NOMO-1 treated with DMSO at 0.1 percent for 48 hours (cell line): ENCODE measurements around the gene OR51A4.
"Not testable (repeated sequence)": the region's sequence is repeated elsewhere in the genome, so short reads cannot be mapped to it uniquely, and the experiment has no call there.

Experiments
- DNase-seq: peaks from one replicate; lab custom pipeline; 2025; ENCODE audit not compliant: unreplicated experiment; lab: John Stamatoyannopoulos, UW

OR51A4 gene, protein sequence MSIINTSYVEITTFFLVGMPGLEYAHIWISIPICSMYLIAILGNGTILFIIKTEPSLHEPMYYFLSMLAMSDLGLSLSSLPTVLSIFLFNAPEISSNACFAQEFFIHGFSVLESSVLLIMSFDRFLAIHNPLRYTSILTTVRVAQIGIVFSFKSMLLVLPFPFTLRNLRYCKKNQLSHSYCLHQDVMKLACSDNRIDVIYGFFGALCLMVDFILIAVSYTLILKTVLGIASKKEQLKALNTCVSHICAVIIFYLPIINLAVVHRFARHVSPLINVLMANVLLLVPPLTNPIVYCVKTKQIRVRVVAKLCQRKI

DNA sequence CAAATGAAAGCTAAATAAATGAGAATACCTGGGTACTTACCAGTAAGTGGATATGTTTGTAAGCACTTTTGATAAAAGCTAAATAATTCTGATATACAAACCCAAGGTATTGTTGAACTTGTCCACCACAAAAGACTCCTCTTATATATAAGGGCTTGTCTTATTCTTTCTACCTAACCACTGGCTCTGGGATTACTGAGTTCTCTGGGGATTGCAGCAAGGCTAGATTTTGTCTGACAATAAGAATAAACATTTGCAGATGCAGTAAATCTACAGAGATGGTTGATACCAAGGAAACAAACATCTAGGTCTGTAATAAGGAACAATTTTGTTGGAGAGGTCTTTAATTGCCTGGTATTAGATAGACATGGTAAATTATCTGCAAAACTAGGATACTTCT is at the start of gene OR51A4:
OR51A4 (minus strand) TSS at position 101 of the 400 bp plus-strand sequence. CDS start 505 bp downstream, outside the sequence.
- DNase-seq, result no peak

DNA sequence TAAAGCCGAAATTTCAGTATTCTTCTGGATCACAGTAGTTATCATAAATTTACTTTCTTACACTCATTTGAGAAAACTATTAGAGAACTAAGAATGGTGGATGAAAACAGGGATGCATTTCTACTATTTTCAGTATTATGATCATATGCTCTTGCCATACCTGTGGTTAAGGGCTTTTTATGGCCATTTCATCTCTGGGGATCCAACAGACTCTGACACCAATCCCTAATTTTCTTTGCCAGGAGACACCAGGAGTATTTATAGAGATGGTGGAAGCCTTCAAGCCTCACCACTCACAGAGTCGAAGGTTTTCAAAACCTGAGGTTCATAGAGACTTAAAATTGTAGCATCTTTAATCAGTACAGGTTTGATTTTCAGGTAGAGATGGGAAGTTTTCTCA is 47.1 kb upstream of the OR51A4 start, which contains the start of gene OR51L1:
OR51L1 (plus strand) TSS at position 301 of the 400 bp plus-strand sequence. CDS start 4,132 bp downstream, outside the sequence.
- no peak for DNase-seq

DNA sequence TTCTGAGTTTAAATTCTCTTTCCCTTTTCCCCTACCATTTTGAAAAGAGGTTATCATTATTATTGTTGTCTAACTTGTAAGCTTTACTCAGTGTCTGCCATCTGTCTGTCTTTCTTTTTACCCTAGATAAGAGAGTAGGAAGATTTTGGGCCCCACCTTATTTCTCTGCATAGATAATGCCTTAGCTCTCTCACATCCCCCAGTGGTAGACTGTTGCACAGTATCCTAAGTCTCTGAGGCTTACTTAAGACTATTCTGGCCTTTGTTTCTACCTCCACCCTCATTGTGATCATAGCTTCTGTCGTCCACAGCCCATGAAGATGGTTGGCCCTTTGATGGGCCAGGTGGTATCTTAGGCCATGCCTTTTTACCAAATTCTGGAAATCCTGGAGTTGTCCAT is 43.7 kb upstream of the OR51A4 start:
- DNase-seq, result no peak

- DNase-seq, result no peak
Observed at GRCh38 chr11:4983841-4984240, 36.4 kb upstream of the OR51A4 start.

DNA sequence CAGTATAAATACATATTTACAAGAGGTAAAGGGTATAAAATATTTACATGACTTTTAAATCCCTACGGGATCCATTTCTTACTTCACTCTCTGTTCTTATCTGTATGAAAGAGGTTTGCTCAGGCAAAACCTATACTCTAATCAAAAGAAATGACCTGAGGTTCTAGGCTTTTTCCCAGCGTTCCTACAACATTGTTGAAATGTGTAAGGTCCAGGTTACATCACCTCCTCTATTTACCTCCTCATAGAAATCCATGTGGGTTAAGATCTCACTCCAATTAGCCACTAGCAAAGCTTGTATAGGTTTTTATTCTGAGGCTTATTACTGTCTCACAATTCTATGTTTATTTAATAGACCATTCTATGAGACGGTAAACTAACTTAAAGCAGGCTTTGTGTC is 35.3 kb upstream of the OR51A4 start:
- no peak for DNase-seq

GRCh38 chr11:4979036-4979435 is 31.6 kb upstream of the OR51A4 start:
- DNase-seq, result no peak

GRCh38 chr11:4975436-4975835 is 28.0 kb upstream of the OR51A4 start:
- no peak for DNase-seq

- no peak for DNase-seq
Observed at GRCh38 chr11:4962816-4963215, 15.4 kb upstream of the OR51A4 start.

GRCh38 chr11:4960877-4961276 is 13.5 kb upstream of the OR51A4 start:
- no peak for DNase-seq

DNA sequence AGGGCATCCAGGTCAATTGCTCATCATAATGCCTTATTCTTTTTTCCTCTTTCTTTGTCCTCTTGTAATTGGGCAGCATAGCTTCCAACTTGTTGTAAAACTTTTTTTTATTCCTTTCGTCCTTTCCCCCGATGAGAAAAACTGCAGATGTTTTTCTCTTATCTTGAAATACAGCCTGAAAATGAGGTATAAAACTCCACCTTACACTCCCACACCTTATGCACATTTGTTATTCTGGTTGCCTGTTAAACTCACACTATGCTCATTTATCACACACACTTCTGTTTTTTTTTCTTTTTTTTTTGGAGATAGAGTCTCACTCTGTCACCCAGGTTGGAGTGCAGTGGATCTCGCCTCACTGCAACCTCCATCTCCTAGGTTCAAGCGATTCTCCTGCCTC is 10.0 kb upstream of the OR51A4 start:
- no peak for DNase-seq

- DNase-seq, result not testable (repeated sequence)
Observed at GRCh38 chr11:4955613-4956012, 8.2 kb upstream of the OR51A4 start, which contains the start of gene OR51A2. Gene OR51A2, minus strand, starts transcription at chr11:4955713. Its CDS starts 0 bp downstream, at chr11:4955713.

DNA sequence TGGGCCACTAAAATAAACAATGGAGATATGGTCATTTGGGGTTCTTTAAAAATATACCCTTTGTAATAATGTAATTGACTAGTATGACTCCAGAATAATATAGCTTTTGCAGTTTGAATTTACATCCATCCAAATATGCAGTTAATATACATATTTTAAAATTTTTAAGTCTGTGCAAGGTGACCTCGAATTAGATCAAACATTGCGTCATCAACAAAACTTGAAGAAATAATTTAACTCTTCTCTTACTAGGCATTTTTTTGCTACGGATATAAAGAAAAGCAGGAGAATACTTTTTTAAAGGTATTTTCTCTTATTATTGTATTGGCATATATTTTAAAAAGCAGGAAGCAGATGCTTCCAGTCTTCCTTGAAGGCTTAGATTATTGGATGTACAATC is 10.7 kb downstream of the OR51A4 start:
- DNase-seq, result no peak

DNA sequence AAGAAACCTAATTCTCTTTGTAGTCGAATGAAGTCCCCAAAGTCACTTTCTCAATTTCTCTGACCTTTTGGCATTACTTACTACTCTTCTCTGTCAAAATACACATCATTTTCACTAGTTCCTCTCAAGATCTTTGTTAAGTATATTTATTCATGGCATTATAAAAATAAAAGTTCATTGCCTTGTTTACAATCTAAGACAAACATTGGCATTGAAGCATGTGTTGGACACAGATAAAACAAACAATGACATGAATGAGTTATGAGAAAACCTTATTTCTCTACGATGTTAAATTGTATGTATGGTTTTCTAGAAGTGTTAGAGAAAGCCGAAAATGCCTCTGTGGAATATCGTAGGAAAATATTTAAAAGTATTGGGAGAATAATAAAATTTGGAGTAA is 14.7 kb downstream of the OR51A4 start:
- no peak for DNase-seq

DNA sequence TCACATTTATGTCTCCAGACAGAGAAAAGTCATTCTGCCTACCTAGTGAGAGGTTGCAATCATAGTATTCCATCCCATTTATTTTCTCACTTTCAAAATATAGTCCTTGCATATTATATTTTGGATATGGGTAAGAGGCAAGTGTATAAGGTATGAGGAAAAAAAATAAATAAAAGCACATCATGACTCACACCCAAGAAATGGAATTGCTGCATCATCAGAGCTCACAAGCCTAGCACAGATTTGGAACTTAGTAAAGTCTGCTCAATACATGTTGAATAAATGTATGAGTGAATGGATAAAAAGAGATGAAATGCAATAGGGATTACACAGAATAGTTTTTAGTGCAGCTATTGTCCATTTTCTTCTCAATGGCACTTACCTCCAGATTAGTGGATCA is 20.8 kb downstream of the OR51A4 start:
- DNase-seq, result no peak

GRCh38 chr11:4924239-4924638 is 23.2 kb downstream of the OR51A4 start, which contains the start of gene OR51G1:
Gene OR51G1, minus strand, starts transcription at chr11:4924339. Its CDS starts 0 bp downstream, at chr11:4924339.
- DNase-seq, result no peak

DNA sequence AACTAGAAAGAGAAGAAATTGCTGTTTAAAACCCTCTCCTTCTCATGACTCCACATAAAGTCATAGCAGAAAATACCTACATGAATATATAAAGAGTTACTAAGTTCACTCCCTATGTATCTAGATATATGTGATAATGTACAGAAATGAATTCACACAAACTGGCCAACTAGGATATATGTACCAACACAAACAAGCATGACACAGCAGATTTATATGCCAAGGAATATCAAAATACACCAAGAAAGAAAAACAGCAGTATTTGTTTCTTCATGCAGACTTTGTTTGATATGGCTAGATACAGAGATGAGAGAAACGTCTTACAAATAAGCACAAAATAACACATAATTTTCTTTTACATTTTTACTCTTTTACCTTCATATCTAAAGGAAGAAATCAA is 25.1 kb downstream of the OR51A4 start:
- DNase-seq, result no peak

- no peak for DNase-seq
Observed at GRCh38 chr11:4921796-4922195, 25.6 kb downstream of the OR51A4 start.

- DNase-seq, result no peak
Observed at GRCh38 chr11:4919250-4919649, 28.2 kb downstream of the OR51A4 start, which contains the start of gene OR51G2. Gene OR51G2, minus strand, starts transcription at chr11:4919350. Its CDS starts 3,687 bp downstream, at chr11:4915663.

DNA sequence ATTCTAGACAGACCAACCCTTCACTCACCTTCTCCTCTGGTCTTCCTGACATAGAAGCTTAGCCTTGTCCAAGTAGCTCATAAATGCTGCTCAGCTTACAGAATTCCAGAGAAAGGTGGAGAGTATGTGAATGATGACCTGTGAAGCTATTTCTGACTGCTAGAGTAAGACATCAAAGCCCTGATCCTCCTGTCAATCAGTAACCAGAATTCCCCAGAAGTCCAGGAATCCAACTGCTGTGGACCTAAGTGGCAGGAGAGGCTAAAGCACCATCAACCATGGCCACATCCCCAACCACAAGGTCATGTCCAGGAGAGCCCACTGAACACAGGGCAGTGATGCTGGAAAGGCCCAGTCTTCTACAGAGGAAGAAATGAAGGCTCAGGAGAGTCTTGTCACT is 30.8 kb downstream of the OR51A4 start:
- no peak for DNase-seq

DNA sequence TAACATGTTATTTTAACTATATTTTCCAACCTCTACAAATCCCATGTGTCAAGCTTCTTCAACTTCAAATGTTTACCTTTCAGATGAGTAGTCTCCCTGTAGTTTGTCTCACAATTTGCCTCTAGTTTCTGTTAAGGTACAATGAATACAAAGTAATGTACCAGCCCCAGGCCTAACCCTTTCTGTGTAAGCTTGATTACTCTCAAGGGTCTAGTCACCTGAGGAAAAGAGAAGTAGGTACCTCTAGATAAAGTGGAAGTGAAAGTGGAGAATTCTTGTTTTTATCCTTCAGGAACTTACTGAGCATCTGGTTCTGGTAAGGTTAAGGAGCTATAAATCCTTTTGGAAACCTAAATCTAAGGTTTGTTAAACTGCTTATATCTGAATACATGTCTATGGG is 43.9 kb downstream of the OR51A4 start, which contains the start of gene OR51A7:
OR51A7 (plus strand) TSS at position 300 of the 400 bp plus-strand sequence. CDS start 3,587 bp downstream, outside the sequence.
- no peak for DNase-seq
